ENCODE data around the gene FBXO17. TPM values are rescaled to one million over a fixed set of nuclear protein-coding genes. Genes with fewer than 3 reads are reported as not detected.

FBXO17 gene
- total and polyA plus RNA-seq, 2 of the 13 experiments (the other 11 are each of a cell fraction or from before 2014, with no cell fraction given): 22.1 to 58.7 TPM

DNA sequence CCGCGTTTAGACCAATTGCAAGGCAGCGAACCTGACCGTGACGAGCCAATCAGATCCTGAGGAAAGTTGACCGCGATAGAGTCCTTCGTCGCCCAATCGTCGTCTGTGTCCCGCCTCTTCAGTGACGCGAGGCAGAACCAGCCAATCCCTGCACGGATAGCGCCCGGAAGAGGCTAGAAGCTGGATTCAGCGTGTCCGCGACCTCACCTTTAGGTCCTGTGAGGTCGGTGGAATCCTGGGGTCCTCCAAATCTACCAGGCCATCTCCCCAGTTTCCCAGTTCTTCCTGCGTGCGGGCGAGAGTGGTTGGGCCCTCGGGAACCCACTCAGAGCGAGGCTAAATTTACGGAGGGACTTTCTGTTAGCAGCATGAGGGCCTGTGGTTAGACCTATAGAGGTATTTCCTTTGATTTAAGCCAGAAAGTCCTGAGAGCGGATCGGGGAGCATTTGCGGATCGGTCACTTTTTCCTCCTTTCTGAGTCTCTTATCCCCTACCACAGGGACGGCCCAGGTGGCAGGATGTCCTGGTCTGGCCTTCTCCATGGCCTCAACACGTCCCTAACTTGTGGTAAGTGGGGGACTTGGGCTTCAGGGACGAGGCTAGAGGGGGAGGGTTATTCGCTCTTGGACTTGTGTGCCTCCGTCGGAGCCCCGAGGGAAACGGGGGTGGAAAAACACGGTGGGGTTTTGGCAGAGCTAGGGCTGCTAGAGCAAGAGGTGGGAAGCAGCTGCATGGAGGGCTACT lies 44.6 kb downstream of the FBXO17 start, which contains the start of gene MRPS12 (continued):
- TF ChIP-seq ZNF766 (CRISPR knock-in tag; IDR thresholded peaks at IDR 0.05; ENCODE audit: borderline replicate concordance): peak; percentile 25; the same call in 1 of the 2 replicates
- TF ChIP-seq, protein P1, sequence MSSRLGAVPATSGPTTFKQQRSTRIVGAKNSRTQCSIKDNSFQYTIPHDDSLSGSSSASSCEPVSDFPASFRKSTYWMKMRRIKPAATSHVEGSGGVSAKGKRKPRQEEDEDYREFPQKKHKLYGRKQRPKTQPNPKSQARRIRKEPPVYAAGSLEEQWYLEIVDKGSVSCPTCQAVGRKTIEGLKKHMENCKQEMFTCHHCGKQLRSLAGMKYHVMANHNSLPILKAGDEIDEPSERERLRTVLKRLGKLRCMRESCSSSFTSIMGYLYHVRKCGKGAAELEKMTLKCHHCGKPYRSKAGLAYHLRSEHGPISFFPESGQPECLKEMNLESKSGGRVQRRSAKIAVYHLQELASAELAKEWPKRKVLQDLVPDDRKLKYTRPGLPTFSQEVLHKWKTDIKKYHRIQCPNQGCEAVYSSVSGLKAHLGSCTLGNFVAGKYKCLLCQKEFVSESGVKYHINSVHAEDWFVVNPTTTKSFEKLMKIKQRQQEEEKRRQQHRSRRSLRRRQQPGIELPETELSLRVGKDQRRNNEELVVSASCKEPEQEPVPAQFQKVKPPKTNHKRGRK (CRISPR knock-in tag; IDR thresholded peaks at IDR 0.05): no peak; the same call in 1 of the 2 replicates
- TF ChIP-seq ZNF709 (CRISPR knock-in tag; IDR thresholded peaks at IDR 0.05): no peak
- no peak for TF ChIP-seq ZNF615 (CRISPR knock-in tag; IDR thresholded peaks at IDR 0.05; ENCODE audit: borderline replicate concordance)
- TF ChIP-seq NONO (IDR thresholded peaks at IDR 0.05): no peak
- no peak for TF ChIP-seq NONO (CRISPR knock-in tag; conservative IDR thresholded peaks at IDR 0.05)
- peak; percentile 40; the same call in 1 of the 2 replicates for TF ChIP-seq TAF1 (CRISPR knock-in tag; IDR thresholded peaks at IDR 0.05)
- TF ChIP-seq, protein P2, sequence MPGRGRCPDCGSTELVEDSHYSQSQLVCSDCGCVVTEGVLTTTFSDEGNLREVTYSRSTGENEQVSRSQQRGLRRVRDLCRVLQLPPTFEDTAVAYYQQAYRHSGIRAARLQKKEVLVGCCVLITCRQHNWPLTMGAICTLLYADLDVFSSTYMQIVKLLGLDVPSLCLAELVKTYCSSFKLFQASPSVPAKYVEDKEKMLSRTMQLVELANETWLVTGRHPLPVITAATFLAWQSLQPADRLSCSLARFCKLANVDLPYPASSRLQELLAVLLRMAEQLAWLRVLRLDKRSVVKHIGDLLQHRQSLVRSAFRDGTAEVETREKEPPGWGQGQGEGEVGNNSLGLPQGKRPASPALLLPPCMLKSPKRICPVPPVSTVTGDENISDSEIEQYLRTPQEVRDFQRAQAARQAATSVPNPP (CRISPR knock-in tag; IDR thresholded peaks at IDR 0.05): no peak
- no peak for TF ChIP-seq BRD4 (CRISPR knock-in tag; IDR thresholded peaks at IDR 0.05)
- peak; percentile 13 for TF ChIP-seq IKZF4 (CRISPR knock-in tag; IDR thresholded peaks at IDR 0.05; ENCODE audit: borderline replicate concordance, low read depth, not compliant biosample characterization)
- no peak for TF ChIP-seq FOSL2 (CRISPR knock-in tag; IDR thresholded peaks at IDR 0.05)
- TF ChIP-seq, protein P3, sequence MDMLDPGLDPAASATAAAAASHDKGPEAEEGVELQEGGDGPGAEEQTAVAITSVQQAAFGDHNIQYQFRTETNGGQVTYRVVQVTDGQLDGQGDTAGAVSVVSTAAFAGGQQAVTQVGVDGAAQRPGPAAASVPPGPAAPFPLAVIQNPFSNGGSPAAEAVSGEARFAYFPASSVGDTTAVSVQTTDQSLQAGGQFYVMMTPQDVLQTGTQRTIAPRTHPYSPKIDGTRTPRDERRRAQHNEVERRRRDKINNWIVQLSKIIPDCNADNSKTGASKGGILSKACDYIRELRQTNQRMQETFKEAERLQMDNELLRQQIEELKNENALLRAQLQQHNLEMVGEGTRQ (IDR thresholded peaks at IDR 0.05; ENCODE audit: low read depth, low read length): peak; percentile 33; the same call in 1 of the 2 replicates
- TF ChIP-seq, protein P3 (CRISPR knock-in tag; IDR thresholded peaks at IDR 0.05; ENCODE audit: borderline replicate concordance): no peak
- TF ChIP-seq ZNF605 (CRISPR knock-in tag; IDR thresholded peaks at IDR 0.05): peak; percentile 68
- 0 out of 2 replicates have a peak, but pooled peaks have one; percentile 9 for TF ChIP-seq ZNF12 (CRISPR knock-in tag; IDR thresholded peaks at IDR 0.05)
- TF ChIP-seq ZSCAN22 (CRISPR knock-in tag; IDR thresholded peaks at IDR 0.05): no peak
- TF ChIP-seq, protein P4, sequence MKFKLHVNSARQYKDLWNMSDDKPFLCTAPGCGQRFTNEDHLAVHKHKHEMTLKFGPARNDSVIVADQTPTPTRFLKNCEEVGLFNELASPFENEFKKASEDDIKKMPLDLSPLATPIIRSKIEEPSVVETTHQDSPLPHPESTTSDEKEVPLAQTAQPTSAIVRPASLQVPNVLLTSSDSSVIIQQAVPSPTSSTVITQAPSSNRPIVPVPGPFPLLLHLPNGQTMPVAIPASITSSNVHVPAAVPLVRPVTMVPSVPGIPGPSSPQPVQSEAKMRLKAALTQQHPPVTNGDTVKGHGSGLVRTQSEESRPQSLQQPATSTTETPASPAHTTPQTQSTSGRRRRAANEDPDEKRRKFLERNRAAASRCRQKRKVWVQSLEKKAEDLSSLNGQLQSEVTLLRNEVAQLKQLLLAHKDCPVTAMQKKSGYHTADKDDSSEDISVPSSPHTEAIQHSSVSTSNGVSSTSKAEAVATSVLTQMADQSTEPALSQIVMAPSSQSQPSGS (CRISPR knock-in tag; IDR thresholded peaks at IDR 0.05): 0 out of 2 replicates have a peak, but pooled peaks have one; percentile 29
- peak; percentile 66 for TF ChIP-seq GATAD1 (CRISPR knock-in tag; IDR thresholded peaks at IDR 0.05)
- TF ChIP-seq, protein P5, sequence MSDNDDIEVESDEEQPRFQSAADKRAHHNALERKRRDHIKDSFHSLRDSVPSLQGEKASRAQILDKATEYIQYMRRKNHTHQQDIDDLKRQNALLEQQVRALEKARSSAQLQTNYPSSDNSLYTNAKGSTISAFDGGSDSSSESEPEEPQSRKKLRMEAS (IDR thresholded peaks at IDR 0.05): peak; percentile 65
- TF ChIP-seq MIXL1 (CRISPR knock-in tag; IDR thresholded peaks at IDR 0.05): peak; percentile 11; the same call in 1 of the 2 replicates
- TF ChIP-seq FOXJ3 (CRISPR knock-in tag; IDR thresholded peaks at IDR 0.05; ENCODE audit: borderline replicate concordance): no peak
- TF ChIP-seq MEF2D (CRISPR knock-in tag; IDR thresholded peaks at IDR 0.05): peak; percentile 10; the same call in 1 of the 2 replicates
- 0 out of 2 replicates have a peak, but pooled peaks have one; percentile 32 for TF ChIP-seq ZNF335 (CRISPR knock-in tag; IDR thresholded peaks at IDR 0.05)
- peak; percentile 92 for TF ChIP-seq POLR2AphosphoS5 (IDR thresholded peaks at IDR 0.05; ENCODE audit: low read depth, low read length)
